Endometrium (tissue), 2 donors: ENCODE results near the gene ARHGEF18.

Experiments
- FAIRE-seq: peaks from 2 replicates; lab custom pipeline; 2012; peaks lifted over from hg19 to GRCh38; lab: Jason Lieb, UNC
- donor health status: control.
- donor health status: control.

Gene ARHGEF18

DNA sequence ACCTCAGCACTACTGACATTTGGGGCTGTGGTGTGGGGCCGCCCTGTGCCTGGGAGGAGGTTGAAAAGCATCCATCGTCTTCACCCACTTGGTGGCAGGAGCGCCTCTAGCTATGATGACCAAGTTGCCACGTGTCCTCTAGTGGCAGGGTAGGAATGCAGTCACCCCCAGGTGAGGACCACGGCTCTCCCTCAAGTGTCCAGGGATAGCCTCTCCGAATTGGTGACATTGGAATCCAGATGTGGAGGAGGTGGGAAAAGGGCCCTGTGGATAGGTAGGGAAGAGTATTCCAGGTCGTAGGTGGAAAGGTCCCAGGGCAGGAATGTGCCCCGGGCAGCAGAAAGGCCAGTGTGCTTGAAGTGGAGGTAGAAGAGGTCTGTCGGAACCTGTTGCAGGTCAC, 37.6 kb downstream of the ARHGEF18 start:
- FAIRE-seq: no peak

DNA sequence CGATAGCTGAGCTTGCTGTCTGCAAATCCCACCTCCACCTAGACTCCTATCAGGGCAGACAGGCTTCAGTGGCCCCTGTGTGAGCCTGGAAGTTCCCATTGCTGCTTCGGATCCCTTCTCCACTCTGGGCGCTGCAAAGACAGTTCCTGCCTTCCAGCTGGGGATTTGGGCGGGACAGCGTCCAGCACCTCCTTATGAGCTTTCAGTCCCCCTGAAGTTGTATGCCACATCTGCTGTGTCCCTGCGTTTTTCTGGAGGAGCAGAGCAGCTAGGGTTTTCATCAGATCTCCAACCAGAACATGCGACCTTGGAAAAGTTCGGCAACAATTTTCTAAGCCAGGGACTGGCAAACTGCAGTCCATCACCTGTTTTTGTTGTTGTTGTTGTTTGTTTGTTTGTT, 38.0 kb downstream of the ARHGEF18 start:
- FAIRE-seq: no peak

DNA sequence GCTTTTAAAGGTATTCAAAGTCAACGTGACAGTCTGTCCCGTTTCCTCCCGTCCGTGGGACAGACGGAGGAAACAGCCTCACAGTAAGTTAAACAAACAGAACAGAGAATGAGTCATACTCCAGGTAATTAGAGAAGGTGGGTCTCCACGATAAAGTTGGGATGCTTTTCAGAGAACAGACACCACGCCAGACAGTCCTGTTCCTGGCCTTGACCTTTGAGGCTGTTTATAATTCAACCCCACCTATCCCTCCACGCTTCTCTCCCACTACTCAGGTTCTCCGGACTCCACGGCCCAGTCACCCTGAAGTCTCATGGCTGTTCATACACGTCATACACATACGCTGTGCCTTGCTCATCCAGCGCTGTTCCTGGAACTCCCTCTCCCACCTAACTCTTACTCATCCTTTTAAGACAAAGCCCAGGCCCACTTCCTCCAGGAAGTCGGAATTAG, 42.5 kb downstream of the ARHGEF18 start:
- no peak for FAIRE-seq

DNA sequence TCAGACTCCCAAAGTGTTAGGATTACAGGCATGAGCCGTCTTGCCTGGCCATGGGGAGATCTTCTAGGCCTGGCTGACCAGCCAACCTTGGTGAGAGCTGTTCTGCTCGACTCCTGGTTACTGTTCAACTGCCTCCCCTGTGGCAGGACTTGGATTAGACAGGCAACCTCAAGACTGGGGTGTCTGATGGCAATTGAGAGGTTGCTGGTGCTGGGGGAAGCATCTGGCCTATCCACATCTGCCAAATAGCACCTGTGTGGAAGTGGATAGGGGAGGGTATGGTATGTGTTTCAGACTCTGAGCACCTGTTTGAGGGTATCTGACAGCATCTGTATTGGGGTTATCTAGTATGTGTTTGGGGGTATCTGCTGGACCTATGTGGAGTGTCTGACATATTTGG, 44.7 kb downstream of the ARHGEF18 start:
- FAIRE-seq: no peak

DNA sequence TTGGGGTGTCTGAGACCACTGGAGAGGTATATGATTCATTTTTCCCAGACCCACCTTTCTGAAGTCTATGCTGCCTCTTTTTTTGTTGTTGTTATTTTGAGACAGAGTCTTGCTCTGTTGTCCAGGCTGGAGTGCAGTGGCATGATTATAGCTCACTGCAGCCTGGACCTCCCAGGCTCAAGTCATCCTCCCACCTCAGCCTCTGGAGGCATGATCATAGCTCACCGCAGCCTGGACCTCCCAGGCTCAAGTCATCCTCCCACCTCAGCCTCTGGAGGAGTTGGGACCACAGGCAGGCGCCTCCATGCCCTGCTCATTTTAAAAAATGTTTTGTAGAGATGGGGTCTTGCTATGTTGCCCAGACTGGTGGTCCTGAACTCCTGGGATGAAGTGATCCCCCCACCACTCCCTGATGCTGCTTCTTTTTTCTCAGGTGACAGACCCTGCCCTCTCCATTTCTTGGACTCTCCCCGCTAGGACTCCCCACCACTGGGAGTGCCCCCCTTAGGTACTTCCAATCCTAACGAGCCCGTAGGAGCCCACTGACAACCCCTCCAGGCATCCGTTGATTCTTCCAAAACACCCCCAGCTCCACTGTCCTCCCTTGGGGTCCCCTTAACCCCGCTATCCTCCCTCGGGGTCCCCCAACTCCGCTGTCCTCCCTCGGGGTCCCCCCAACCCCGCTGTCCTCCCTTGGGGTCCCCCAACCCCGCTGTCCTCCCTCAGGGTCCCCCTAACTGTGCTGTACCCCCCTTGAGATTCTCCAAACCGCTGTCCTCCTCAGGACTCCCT, 45.4 kb downstream of the ARHGEF18 start:
- no peak for FAIRE-seq

DNA sequence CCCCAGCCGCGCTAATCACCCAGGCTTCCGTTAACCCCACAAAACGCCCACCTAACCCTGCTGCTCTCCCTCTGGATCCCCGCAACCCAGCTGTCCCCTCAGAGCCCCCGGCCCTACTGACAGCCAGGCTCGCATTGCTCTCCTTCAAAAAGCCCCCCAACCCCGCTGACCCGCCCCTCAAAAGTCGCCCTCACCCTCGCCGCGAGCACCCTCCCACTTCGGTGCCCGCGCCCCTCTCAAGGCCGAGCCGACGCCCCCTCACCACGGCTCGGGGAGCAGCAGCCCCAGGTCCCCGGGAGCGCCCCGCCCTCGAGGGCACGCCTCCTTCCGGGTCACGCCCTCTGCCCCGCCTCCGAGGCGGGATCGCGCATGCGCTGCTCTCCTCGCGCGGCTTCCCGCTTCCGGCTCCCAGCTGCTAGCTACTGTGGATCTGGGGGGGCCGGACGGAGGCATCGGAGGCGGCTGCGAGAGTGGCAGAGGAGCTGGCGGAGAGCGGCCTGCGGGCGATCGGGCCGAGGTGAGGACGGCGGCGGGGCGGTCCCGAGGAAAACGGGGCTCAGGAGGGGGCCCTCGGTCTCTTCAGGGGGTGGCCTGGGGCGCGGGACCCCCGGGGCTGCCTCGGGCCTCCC, 46.1 kb downstream of the ARHGEF18 start:
- FAIRE-seq: no peak

DNA sequence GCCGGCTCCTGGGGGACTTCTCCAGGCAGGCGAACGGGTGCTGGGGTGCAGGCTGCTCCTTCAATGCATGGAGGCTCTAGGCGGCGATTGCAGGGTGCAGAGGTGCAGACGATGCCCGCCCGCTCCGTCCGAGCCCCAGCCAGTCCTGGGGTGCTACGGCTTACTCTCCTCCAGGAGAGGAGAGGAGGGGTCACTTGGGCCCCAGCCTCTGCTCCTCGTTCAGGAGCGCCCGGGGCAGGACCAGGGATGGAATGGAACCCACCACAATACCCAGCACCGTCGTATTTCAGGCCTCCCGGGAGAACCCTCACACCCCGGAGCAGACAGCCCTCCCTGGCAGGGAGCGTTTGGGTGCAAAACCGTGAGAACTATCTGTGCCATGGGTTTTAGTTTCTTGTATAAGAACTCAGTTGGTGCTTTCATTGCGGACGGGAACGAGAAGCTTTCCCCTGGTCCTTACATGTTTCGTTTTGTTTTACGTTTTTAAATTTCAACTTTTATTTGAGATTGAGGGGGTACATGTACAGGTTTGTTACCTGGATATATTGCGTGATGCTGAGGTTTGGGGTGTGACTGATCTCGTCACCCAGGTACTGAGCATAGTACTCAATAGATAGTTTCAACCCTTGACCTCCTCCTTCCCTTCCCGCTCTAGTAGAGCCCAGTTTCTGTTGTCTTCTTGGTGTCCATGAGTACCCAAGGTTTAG, 46.8 kb downstream of the ARHGEF18 start:
- FAIRE-seq: no peak

DNA sequence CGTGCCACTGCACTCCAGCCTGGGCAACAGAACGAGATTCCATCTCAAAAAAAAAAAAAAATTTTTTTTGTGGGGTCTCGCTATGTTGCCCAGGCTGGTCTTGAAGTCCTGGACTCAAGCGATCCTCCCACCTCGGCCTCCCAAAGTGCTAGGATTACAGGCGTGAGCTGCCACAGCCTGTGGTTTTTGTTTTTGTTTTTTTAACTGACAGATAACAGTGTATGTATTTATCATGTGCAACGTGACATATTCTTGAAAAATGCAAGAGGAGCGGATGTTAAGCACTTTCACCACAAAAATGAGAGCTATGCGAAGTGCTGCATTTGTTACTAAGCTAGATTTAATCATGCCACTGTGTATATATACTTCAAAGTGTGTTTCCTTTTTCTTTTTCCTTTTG, 49.0 kb downstream of the ARHGEF18 start:
- FAIRE-seq: no peak
